ENCODE results near the gene CEACAM19.
A peak's percentile ranks its signal among the peaks of the same experiment; 100 is the strongest.

GRCh38 chr19:44689290-44690130, 18.2 kb downstream of the CEACAM19 start:
- TF ChIP-seq CTCF (IDR thresholded peaks at IDR 0.05) = peak; percentile 99
- TF ChIP-seq MAFK (IDR thresholded peaks at IDR 0.05; ENCODE audit: partially characterized antibody) = no peak
- TF ChIP-seq REST (IDR thresholded peaks at IDR 0.05) = no peak
- TF ChIP-seq HMGXB4 (CRISPR knock-in tag; IDR thresholded peaks at IDR 0.05; ENCODE audit: borderline replicate concordance) = no peak
- no peak for TF ChIP-seq ELK1 (IDR thresholded peaks at IDR 0.05; ENCODE audit: low read depth, low read length)
- TF ChIP-seq BHLHE40 (IDR thresholded peaks at IDR 0.05; ENCODE audit: low read depth, low read length) = no peak
- no peak for TF ChIP-seq TFCP2L1 (CRISPR knock-in tag; IDR thresholded peaks at IDR 0.05)
- TF ChIP-seq ZFP36 (IDR thresholded peaks at IDR 0.05; ENCODE audit: borderline replicate concordance, partially characterized antibody) = peak; percentile 98

Measured in A549 (cell line).